ENCODE measurements around the gene GPR61.
A peak's percentile ranks its signal among the peaks of the same experiment; 100 is the strongest.

Gene GPR61

DNA sequence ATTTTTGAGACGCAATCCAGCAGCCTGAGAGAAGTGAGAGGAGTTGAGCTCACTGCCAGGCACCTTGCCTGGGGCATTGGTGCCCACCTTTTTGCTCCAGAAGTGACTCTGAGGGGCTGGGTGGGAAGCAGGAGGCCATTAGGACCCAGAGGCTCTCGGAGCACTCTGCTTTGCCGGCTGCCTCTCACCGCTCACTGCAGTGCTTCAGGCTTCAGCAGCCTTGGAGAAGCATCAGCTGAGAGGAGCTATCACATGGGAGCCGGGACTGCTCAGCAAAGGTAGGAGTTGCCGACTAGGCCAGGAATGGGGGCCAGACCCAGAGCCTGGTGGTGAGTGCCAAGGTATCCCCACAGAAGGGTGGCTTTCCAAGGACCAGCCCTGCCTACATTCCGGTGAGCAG is at the start of gene GPR61:
GPR61 (plus strand) TSS at position 197 of the 400 bp plus-strand sequence. CDS start 3,151 bp downstream, outside the sequence.
- no peak for DNase-seq (ENCODE audit: low spot score)

DNA sequence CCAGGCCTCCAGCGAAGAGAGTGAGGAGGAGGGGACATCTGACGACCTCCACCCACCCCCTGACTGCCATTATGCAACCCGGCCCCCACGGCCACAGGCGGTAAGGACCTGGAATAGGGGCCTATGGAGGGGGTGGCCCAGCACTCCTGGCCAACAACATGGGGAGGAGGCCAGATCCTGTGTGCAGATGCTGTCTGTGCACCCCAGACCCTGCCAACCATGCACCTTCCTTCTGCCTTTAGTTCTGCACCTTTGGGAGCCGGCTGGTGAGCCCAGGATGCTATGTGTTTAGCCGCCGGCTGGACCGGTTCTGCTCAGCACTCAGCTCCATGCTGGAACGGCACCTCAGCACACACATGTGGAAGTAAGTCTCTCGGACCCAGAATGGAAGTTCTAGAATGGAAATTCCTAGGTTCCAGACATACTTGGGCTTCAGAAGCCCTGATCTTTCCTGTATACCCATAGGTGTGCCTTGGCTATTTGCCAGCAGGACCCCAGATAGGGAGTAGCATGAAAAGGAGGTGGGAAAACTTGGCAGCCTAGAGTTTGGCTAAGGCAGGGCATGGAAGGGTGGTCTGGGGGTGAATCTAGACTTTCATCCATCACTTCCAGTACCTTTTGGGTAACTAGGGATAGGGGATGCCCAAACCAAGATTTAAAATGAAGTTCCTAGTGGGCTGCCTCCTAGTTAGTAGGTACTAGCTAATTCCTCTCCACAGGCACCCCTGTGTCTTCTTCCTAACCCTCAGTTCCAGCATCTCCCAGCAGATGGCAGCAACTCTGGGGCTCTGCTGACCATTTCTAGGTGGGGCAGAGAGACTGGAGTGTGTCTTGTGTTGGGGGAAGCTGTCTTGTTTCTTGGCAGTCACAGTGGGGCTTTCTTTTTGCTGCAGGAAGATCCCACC is 49.4 kb upstream of the GPR61 start:
- DNase-seq (ENCODE audit: low spot score): peak; percentile 74

GRCh38 chr1:109490934-109491302 is 48.8 kb upstream of the GPR61 start:
- DNase-seq (ENCODE audit: low spot score): no peak

DNA sequence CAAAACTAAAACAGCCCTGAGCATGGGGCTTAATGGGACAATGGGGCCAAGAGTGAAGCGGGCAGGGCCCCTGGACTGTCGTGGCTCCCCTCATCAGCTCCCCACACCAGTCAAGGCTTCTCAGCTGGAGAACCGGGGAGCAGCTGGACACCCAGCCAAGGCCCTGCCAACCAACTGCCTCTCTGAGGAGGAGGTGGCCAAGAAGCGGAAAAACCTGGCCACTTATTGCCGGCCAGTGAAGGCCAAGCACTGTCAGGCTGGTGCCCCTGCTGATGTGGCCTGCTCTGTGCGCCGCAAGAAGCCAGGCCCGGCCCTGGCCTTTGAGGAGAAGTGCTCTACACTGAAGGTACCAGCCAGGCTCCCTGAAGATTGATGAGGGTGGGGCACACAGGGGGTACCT is 48.3 kb upstream of the GPR61 start:
- no peak for DNase-seq (ENCODE audit: low spot score)

DNA sequence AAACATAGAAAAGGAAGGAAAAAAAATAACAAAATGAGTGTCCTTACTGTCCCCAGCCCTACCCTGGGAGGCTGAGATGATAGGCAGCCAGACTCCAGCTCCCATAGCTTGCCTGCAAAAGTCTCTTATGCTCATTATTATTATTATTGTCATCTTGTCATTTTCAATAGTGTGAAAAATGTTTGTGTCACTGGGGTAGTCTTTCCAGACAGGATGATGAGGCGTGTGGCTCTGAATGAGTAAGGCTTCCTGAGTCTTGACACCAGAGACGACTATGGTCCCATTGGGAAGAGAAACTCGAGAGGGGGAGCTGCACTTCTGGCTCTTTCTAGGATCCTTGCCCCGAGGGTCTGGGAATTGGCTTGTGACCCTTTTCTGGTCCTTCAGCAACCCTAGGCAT is 46.9 kb upstream of the GPR61 start:
- DNase-seq (ENCODE audit: low spot score): no peak

DNA sequence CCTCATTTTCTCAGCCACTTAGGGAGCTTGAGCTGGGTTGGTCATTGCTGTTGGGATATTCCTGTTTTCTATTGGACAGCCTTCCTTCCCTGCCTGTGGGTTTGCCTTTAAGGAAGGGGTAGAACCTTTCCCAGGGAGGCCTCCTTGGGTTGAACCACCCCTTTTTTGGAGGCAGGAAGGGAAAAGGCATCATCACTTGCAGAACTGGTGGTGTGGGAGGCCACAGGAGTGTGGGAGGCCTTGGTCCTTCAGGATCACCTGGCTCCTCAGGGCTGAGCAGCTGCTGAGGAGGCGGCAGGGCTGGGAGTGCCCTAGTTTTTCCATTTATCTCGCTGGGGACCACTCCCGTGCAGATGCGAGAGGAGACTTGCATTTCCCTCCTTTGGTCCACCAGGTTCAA is 46.4 kb upstream of the GPR61 start:
- no peak for DNase-seq (ENCODE audit: low spot score)

DNA sequence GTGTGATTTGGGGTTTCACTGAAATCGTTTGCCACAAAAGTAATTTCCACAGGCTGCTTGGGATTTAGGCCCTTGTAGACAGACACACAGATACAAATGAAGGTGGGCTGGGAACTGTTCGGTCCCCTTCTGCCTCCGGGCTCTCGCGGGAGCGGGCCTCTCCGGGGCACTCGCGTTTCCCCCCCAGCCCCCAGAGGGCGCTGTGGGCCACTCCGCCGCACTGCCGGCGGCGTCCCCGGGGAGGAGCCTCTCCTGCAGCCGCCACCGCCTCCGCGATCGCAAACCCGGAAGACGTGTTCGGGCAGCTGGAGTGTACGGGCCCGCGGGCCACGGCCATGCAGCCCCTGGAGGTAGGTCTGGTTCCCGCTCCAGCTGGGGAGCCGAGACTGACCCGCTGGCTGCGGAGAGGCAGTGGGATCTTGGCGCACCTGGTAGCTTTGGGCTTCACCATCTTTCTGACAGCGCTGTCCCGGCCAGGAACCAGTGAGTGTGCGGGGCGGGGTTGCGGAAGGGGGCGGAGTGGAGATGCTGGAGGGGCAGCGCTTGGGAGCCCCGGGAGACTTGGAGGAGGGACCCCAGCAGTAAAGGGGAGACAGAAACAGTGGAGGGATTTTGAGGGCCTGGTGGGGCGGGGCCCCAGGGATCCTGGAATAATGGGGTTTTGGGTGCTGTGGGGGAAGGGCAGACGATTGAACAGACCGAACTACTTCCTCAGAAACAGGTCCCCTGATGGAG is 45.7 kb upstream of the GPR61 start, which contains the start of gene CYB561D1:
CYB561D1 (plus strand) TSS at position 290 of the 735 bp plus-strand sequence; CDS start at position 336, 46 bp downstream.
- DNase-seq (ENCODE audit: low spot score): peak; percentile 90

- DNase-seq (ENCODE audit: low spot score): no peak
Measured at GRCh38 chr1:109495738-109496137, 43.9 kb upstream of the GPR61 start.

DNA sequence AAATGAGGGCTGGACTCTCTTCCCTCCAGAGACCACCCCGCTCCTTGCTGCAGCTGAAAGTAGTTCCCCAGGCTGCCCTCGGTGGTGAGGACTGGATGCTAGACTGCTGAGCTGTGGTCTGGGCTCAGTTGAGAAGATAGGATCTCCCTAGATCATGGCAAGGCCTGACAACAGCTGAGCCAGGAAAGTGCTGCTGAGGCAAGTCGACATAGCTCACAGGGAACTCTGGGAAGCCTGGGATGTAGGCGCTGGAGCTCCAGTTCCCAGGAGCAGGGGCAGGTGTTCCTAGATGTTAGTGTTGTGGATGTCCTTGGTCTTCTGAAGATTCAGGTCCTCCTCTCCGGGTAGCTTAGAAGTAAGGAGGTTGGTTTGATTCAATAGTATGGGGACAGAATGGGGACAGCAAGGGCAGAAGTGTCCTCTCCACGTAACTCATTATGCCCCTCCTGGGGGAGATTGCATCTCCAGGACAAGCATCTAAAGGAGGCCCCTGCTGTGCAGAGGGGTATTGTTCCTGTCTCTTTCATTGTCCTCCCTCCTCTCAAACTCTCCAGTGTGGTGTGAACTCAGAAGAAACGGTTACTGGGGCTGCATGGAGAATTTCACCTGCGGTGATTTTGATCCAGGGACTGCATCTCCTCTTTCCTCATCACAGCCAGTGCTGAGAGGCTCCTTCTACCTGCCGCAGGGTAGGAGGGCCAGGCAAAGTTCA is 42.1 kb upstream of the GPR61 start:
- no peak for DNase-seq (ENCODE audit: low spot score)

DNA sequence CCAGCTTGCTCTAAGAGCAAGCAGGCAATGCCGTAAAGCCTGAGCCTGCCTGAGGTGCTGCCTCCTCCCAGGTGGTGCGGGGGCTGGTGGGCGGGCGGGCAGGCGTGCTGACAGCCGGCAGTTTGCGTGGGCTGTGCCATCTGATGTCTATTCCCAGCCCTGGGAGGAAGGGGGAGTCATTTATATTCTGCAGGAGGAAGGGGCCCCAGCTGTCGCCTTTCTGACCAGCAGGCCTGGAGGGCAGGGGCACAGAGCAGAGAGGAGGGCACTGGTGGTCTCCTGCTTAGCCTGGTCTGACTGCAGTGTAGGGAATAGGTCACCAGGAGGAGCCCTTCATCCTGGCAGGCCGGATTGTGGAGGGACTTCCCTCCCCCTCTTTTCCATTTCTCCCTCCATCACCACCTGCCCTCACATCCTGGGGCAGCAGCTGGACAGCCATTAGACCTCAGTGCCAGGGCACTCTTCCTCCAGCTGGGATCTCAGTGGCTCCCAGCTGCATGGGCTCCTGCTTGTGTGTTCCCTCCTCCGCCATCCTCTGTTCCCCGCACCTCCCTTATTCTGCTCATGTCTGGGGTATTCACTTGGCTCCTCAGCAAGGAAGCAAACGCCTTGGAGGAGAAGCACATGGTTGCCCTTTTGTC is 41.4 kb upstream of the GPR61 start:
- DNase-seq (ENCODE audit: low spot score): no peak

DNA sequence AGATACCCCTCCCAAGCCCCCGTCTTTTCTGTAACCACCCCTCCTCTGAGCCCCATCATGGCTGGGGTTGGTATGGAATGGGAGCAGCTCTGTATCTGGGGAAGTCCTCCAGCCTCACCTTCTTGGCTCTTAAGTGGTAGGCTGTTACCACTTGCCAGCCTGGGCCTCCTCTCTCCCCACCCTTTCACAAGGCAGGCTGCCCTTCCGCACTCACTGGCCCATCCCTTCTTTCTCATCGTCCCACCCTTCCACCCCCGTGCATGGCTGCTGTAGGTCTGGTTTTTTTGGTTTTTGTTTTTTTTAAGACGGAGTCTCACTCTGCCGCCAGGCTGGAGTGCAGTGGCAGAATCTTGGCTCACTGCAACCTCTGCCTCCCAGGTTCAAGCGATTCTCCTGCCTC is 40.6 kb upstream of the GPR61 start:
- DNase-seq (ENCODE audit: low spot score): no peak

GRCh38 chr1:109499661-109500536 is 39.8 kb upstream of the GPR61 start:
- DNase-seq (ENCODE audit: low spot score): no peak

- DNase-seq (ENCODE audit: low spot score): no peak
Measured at GRCh38 chr1:109500941-109501381, 38.7 kb upstream of the GPR61 start.

DNA sequence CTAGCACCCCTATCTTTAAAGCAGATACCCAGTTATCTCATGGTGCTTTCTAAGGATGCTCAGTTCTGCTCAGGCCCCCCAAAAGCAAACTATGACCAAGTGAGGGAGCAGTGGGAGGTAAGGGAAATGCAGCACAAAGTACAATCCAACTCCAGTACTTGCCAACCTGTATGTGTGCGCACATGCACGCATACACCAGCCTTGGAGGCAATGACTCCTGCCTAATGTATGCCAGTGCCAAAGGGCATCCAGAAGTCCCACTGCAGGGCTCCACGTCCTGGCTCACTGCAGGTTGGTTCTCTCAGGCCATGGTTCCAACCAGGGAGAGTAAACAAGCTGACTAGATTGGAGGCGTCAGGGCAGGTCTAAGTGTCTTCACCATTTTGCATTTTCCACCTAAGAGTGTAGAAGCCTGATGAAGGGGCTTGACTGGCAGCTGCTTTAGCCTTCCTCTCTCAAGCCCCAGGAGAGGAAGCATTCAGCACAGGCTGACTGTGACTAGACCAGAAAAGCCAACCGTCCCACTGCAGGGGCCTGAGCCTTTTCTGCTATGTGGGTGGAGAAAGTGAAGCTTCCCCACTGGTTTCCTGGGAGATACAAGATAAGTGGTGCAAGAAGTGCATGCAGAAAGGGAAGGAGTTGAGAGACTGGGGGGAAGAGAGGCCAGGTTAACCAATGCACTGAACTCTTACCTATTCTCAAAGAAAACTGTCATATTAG is 37.9 kb upstream of the GPR61 start:
- DNase-seq (ENCODE audit: low spot score): no peak

DNA sequence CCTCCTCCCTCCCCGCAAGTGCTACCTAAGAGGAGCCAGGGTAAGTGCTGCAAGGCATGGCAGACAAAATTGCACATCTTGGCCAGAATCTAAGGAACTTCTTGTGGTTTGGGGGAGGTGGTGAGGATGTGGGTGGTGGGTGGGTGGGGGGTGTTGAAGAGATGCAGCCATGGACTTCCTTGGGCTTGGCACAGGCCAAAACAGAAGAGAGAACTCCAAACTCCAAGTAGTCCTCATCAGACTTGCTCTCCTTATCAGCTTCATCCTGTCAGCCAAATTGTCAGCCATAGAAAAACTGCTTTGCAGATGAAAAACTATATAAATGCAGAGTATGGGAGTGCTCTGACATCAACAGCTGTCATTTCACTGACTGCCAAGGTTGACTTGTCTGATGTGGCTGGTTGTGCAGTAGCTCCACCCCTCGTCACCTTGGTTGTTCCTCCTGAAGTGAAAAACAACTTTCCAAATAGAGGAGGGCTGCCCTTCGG is 37.3 kb upstream of the GPR61 start:
- DNase-seq (ENCODE audit: low spot score): no peak

- no peak for DNase-seq (ENCODE audit: low spot score)
Measured at GRCh38 chr1:109503935-109504334, 35.7 kb upstream of the GPR61 start.

- no peak for DNase-seq (ENCODE audit: low spot score)
Measured at GRCh38 chr1:109504974-109505373, 34.7 kb upstream of the GPR61 start.

GRCh38 chr1:109508001-109508872 is 31.4 kb upstream of the GPR61 start:
- DNase-seq (ENCODE audit: low spot score): no peak

GRCh38 chr1:109508873-109509175 is 30.8 kb upstream of the GPR61 start:
- no peak for DNase-seq (ENCODE audit: low spot score)
